ENCODE results near the gene SYNM.

SYNM gene

DNA sequence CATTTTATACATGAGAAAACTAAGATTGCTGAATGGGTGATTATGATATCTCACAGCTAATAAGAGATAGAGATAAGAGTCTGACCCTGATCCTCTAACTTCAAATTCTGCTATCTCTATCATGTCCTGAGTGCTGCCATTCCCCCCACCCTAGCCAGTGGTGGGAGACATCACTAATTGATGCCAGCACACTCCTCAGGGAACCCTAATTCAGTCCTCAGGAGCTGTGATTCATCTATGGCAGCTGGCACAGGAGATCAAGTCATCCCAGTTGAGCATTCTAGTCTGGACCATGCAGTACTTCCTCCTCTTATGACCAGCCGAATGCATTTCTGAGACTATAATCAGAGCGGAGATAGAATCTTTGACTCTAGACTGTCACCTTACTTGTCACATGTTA, 71.9 kb downstream of the SYNM start:
- H3K4me1 ChIP-seq (ENCODE audit: control insufficient read depth, insufficient read depth, low read length) = peaks cover 5% of the 10 kb centered on the region; the same call in 1 of the 2 replicates
- H3K27ac ChIP-seq (ENCODE audit: low read depth, low read length) = no peak overlapping the region
- no peak overlapping the region for H3K9ac ChIP-seq (ENCODE audit: low read length)
- no peaks in the 10 kb centered on the region for H3K9me3 ChIP-seq (ENCODE audit: control insufficient read depth, insufficient read depth, low read depth, low read length)
- no peak overlapping the region for H3K4me3 ChIP-seq (ENCODE audit: low read depth, low read length)
- no peaks in the 10 kb centered on the region for H3K27me3 ChIP-seq (ENCODE audit: control insufficient read depth, insufficient read depth, low read length)
- H3K36me3 ChIP-seq (ENCODE audit: control insufficient read depth, insufficient read depth, low read length) = peaks cover 11% of the 10 kb centered on the region

GRCh38 chr15:99177679-99178078, 72.8 kb downstream of the SYNM start:
- Histone ChIP-seq H3K4me3 (ENCODE audit: low read depth, low read length) (no peak overlapping the region), H3K36me3 (ENCODE audit: control insufficient read depth, insufficient read depth, low read length) (peaks cover 7% of the 10 kb centered on the region; the same call in 1 of the 2 replicates), H3K9ac (ENCODE audit: low read length) (no peak overlapping the region), H3K4me1 (ENCODE audit: control insufficient read depth, insufficient read depth, low read length) (peaks cover 6% of the 10 kb centered on the region; the same call in 1 of the 2 replicates), H3K27me3 (ENCODE audit: control insufficient read depth, insufficient read depth, low read length) (no peaks in the 10 kb centered on the region), H3K27ac (ENCODE audit: low read depth, low read length) (no peak overlapping the region), H3K9me3 (ENCODE audit: control insufficient read depth, insufficient read depth, low read depth, low read length) (no peaks in the 10 kb centered on the region)

- no peaks in the 10 kb centered on the region for H3K36me3 ChIP-seq (ENCODE audit: control insufficient read depth, insufficient read depth, low read length)
- no peaks in the 10 kb centered on the region for H3K27me3 ChIP-seq (ENCODE audit: control insufficient read depth, insufficient read depth, low read length)
- no peak overlapping the region for H3K4me3 ChIP-seq (ENCODE audit: low read depth, low read length)
- H3K9ac ChIP-seq (ENCODE audit: low read length) = no peak overlapping the region
- peaks cover 6% of the 10 kb centered on the region; the same call in 1 of the 2 replicates for H3K4me1 ChIP-seq (ENCODE audit: control insufficient read depth, insufficient read depth, low read length)
- H3K27ac ChIP-seq (ENCODE audit: low read depth, low read length) = no peak overlapping the region
- H3K9me3 ChIP-seq (ENCODE audit: control insufficient read depth, insufficient read depth, low read depth, low read length) = no peaks in the 10 kb centered on the region
Observed at GRCh38 chr15:99180086-99180963, 75.4 kb downstream of the SYNM start.

- Histone ChIP-seq H3K4me1 (ENCODE audit: control insufficient read depth, insufficient read depth, low read length) (peaks cover 6% of the 10 kb centered on the region; the same call in 1 of the 2 replicates), H3K9me3 (ENCODE audit: control insufficient read depth, insufficient read depth, low read depth, low read length) (no peaks in the 10 kb centered on the region), H3K36me3 (ENCODE audit: control insufficient read depth, insufficient read depth, low read length) (no peaks in the 10 kb centered on the region), H3K9ac (ENCODE audit: low read length) (no peak overlapping the region), H3K4me3 (ENCODE audit: low read depth, low read length) (no peak overlapping the region), H3K27me3 (ENCODE audit: control insufficient read depth, insufficient read depth, low read length) (no peaks in the 10 kb centered on the region), H3K27ac (ENCODE audit: low read depth, low read length) (no peak overlapping the region)
Observed at GRCh38 chr15:99180964-99181306, 76.1 kb downstream of the SYNM start.

GRCh38 chr15:99181545-99181971, 76.7 kb downstream of the SYNM start:
- Histone ChIP-seq H3K27ac (ENCODE audit: low read depth, low read length) (no peak overlapping the region), H3K9ac (ENCODE audit: low read length) (no peak overlapping the region)

GRCh38 chr15:99182791-99183190, 77.9 kb downstream of the SYNM start:
- no peak overlapping the region for H3K27ac ChIP-seq (ENCODE audit: low read depth, low read length)
- no peaks in the 10 kb centered on the region for H3K9me3 ChIP-seq (ENCODE audit: control insufficient read depth, insufficient read depth, low read depth, low read length)
- no peak overlapping the region for H3K9ac ChIP-seq (ENCODE audit: low read length)
- H3K4me3 ChIP-seq (ENCODE audit: low read depth, low read length) = no peak overlapping the region
- peaks cover 6% of the 10 kb centered on the region; the same call in 1 of the 2 replicates for H3K4me1 ChIP-seq (ENCODE audit: control insufficient read depth, insufficient read depth, low read length)
- H3K27me3 ChIP-seq (ENCODE audit: control insufficient read depth, insufficient read depth, low read length) = no peaks in the 10 kb centered on the region
- no peaks in the 10 kb centered on the region for H3K36me3 ChIP-seq (ENCODE audit: control insufficient read depth, insufficient read depth, low read length)

More at GRCh38 chr15:99181545-99181971, 76.7 kb downstream of the SYNM start:
- H3K9me3 ChIP-seq (ENCODE audit: control insufficient read depth, insufficient read depth, low read depth, low read length) = no peaks in the 10 kb centered on the region
- H3K4me3 ChIP-seq (ENCODE audit: low read depth, low read length) = no peak overlapping the region
- no peaks in the 10 kb centered on the region for H3K27me3 ChIP-seq (ENCODE audit: control insufficient read depth, insufficient read depth, low read length)
- no peaks in the 10 kb centered on the region for H3K36me3 ChIP-seq (ENCODE audit: control insufficient read depth, insufficient read depth, low read length)
- peaks cover 6% of the 10 kb centered on the region; the same call in 1 of the 2 replicates for H3K4me1 ChIP-seq (ENCODE audit: control insufficient read depth, insufficient read depth, low read length)
